GM12874 (cell line): ENCODE measurements around the gene FEM1C.

Experiments
- TF ChIP-seq, protein P1 (sequence below): IDR thresholded peaks from 2 replicates; pipeline ENCODE4 v1.5.1; 2011; ENCODE audit warnings: low read depth, mild to moderate bottlenecking, control low read depth, low read length, moderate library complexity; ENCODE audit not compliant: insufficient read depth

Gene FEM1C

DNA sequence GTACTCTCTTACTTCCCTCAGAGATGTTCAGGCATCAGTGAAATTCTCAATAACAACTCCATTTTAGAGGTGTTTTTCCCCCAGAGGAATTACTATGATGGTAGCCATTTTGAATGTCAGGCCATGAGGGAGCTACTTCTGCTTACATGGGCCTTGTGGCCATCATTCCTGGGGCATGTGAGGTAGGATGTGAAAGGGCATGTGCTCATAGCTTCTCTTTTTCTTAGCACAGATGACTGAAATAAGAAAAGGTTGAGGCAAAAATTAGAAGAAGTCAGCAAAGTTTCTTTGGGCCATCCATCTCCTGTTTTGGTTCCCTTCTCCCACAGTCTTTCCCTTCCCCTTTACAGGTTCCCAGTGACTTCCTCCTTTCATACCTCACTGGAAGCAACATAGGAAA is 68.8 kb downstream of the FEM1C start:
- TF ChIP-seq, protein P1, sequence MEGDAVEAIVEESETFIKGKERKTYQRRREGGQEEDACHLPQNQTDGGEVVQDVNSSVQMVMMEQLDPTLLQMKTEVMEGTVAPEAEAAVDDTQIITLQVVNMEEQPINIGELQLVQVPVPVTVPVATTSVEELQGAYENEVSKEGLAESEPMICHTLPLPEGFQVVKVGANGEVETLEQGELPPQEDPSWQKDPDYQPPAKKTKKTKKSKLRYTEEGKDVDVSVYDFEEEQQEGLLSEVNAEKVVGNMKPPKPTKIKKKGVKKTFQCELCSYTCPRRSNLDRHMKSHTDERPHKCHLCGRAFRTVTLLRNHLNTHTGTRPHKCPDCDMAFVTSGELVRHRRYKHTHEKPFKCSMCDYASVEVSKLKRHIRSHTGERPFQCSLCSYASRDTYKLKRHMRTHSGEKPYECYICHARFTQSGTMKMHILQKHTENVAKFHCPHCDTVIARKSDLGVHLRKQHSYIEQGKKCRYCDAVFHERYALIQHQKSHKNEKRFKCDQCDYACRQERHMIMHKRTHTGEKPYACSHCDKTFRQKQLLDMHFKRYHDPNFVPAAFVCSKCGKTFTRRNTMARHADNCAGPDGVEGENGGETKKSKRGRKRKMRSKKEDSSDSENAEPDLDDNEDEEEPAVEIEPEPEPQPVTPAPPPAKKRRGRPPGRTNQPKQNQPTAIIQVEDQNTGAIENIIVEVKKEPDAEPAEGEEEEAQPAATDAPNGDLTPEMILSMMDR = no peak

GRCh38 chr5:115472271-115473025 is 72.1 kb downstream of the FEM1C start:
- TF ChIP-seq, protein P1 = no peak

- TF ChIP-seq, protein P1 = no peak
These were observed 73.1 kb downstream of the FEM1C start for GRCh38 chr5:115471345-115472063.

- TF ChIP-seq, protein P1 = no peak
These were observed 73.7 kb downstream of the FEM1C start for GRCh38 chr5:115470921-115471320.
